ENCODE data around the gene PFN3.
A peak's percentile ranks its signal among the peaks of the same experiment; 100 is the strongest.

Gene PFN3

DNA sequence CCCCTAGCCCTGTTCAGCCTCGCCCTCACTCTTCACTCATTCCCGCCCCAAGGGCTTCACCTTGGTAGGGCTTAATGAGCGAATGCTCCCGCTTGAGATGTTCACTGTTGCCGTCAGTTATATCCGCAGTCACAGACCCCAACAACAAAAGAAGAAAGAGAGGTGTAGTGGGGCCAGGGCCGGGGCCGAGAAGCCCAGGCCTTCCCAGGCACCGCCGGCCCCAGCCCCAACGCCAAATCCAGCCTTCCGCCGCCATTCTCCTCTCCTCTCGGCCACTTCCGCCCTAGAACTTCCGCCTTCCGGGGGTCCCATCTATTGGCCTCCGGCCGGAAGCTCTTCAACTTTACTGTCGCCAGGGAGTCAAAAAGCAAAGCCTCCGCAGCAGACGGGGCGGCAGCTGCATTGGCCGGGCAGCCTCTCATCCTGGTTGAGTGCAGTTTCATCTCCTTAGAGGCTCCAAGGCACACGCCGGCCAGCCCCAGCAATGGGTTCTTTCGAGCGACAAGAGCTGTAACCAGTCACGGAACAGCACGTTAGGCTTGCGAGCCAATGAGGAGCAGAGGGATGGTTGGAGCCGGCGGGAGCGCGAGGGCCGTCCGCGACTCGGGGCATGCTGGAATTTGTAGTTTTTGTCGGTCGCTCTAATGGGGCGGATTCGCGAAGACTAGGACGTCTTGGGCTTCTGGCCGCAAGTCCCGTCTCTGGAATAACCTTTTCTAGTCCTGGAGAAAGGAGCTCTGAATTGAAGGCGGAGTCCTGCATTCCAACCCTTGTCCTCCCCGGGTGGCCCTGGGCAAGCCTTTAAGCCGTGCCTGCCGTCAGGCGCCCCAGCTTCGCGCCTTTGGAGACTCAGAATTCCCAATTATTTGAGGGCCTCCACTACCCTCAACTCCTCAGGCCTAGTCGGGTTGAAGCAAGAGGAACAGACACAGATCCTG lies 48.8 kb downstream of the PFN3 start, which contains the start of gene LMAN2:
TSS of gene LMAN2 (minus strand) at position 277 of the 938 bp plus-strand sequence. CDS start at position 256, 21 bp downstream.
- peak; percentile 92 to 98 for DNase-seq (ENCODE audit: low read depth in 1 of 2, low spot score in 1 of 2)
- in situ Hi-C loops (cut with HindIII; ENCODE audit: low pct_unique_long_range_greater_than_20kb, low sequenced_read_pairs), result no loop called here
- TF ChIP-seq JUND (IDR thresholded peaks at IDR 0.05; ENCODE audit: low read depth), result no peak

DNA sequence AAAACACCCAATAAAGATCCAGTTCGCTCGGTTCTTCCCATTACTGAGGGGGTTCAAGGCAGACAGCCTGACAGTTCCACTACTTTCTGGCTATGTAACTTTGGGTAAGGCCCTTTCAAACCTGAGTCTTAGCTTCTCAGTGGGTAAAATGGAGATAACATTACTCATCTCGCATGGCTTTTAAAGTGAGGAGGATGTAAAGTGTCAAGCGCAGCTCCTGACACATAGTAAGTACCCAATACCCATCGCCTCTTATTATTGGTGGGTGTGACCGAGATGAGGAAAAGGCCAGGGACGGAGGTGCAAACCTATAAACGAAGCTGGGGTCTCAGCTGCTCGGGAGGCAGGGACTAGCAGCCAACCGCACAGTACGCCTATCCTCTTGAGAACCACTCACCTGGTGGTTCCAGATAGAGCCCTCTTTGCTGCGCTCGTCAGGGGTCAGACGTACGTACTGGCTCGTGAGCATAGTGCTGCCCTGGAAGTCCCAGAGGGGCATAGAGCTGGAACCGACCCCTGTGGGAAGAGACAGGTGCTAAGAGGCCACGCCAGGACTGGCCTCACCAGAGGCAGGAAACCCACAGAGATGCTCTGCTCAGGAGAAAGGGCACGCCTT lies 49.6 kb downstream of the PFN3 start:
- no peak for DNase-seq (ENCODE audit: low read depth in 1 of 2, low spot score in 1 of 2)
- in situ Hi-C loops (cut with HindIII; ENCODE audit: low pct_unique_long_range_greater_than_20kb, low sequenced_read_pairs), result no loop called here
- no peak for TF ChIP-seq JUND (IDR thresholded peaks at IDR 0.05; ENCODE audit: low read depth)
